HG02943 (cell line): ENCODE results near the gene MRGPRG.
"Not testable (repeated sequence)": the region's sequence is repeated elsewhere in the genome, so short reads cannot be mapped to it uniquely, and the experiment has no call there.

ENCODE experiments used
- ATAC-seq: cut with Tn5 transposase; IDR thresholded peaks from one replicate; pipeline ENCODE4 v1.9.1; 2021; ENCODE audit warnings: mild to moderate bottlenecking, low read depth, moderate library complexity; ENCODE audit not compliant: unreplicated experiment

Gene MRGPRG, protein sequence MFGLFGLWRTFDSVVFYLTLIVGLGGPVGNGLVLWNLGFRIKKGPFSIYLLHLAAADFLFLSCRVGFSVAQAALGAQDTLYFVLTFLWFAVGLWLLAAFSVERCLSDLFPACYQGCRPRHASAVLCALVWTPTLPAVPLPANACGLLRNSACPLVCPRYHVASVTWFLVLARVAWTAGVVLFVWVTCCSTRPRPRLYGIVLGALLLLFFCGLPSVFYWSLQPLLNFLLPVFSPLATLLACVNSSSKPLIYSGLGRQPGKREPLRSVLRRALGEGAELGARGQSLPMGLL

DNA sequence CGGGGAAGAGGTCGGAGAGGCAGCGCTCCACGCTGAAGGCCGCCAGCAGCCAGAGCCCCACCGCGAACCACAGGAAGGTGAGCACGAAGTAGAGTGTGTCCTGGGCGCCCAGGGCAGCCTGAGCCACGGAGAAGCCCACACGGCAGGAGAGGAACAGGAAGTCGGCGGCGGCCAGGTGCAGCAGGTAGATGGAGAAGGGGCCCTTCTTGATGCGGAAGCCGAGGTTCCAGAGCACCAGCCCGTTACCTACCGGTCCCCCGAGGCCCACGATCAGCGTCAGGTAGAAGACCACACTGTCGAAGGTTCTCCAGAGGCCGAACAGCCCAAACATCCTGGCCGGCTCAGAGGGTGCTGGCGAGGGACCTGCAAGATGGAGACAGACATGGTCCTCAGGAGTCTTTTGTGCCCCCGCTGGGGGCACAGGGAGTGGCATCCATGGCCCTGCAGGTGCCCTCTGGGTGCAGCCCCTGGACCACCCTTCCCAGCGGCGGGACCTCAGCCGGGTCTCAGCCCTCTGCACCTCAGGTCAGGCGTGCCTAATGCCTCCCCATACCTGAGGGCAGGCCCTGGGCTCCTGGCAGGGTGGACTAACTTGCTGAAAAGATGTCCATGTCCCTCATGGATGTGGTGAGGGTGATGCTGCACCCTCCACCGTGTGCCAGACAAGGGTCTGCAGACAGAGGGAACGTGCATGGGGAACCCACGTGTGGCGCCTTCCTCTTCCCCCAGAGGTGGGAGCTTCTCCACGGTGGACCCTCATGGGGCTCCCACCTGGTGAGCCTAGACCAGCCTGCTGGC lies at the start of gene MRGPRG:
MRGPRG (minus strand) TSS at position 331 of the 798 bp plus-strand sequence; CDS start at position 331, 0 bp downstream.
- ATAC-seq = no peak

DNA sequence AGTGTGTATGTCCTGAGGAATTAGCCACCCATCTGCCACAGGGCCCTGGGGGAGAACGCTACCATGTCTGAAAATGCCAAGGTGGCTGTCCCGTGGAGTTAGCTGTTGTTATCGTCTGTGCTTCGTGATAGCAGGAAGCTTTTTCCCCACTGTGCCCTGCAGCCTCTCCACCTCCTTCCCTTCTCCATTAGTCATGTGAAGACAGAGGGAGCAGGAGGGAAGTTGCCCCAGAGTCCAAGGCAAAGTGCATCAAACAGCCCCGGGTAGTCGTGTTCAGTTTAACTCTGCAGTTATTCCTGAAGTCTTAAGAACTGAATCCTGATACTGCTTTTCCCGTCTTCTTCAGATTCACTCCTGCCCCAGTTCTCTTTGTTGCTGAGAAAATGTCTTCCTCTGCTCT lies 43.9 kb upstream of the MRGPRG start:
- ATAC-seq = not testable (repeated sequence)

DNA sequence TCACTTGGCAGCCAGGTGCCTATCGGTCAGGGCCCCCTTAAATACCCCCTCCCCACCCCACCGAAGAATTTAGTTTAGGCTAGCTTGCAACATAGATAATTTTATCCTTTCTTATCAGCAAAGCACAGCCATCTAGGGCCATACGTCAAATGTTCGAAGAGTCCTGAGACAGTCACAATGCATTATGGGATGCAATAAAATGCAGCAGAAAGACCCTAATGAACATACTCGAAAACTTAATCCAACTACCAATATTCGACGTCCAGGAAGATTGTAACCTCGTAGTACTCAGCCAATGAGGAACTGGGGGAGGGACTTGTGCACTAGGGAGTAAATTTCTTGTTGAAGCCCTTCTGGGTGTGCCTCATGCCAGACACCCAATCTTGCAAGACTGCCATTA lies 43.2 kb upstream of the MRGPRG start:
- ATAC-seq = not testable (repeated sequence)

DNA sequence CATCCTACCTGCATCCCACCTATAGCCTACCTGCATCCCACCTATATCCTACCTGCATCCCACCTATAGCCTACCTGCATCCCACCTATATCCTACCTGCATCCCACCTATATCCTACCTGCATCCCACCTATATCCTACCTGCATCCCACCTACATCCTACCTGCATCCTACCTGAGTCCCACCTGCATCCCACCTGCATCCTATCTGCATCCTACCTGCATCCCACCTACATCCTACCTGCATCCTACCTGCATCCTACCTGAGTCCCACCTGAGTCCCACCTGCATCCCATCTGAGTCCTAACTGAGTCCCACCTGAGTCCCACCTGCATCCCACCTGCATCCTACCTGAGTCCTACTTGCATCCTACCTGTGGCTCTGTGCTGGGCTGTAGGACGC lies 38.9 kb upstream of the MRGPRG start:
- not testable (repeated sequence) for ATAC-seq

DNA sequence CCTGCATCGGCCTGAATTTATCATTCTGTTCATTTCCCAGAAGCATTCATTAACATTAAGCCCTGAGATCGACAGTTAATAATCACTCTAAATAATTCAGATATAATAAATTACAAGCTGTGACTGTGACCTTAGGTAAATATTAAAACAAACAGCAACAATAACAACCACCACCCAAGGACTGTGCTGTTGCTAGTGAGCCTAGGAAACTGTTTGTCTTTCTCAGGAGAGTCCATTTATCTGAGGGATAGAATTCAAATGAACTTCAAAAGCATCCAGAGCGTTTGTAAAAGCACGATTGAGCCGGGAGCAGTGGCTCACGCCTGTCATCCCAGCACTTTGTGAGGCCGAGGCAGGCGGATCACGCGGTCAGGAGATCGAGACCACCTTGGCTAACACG lies 36.6 kb upstream of the MRGPRG start:
- not testable (repeated sequence) for ATAC-seq

DNA sequence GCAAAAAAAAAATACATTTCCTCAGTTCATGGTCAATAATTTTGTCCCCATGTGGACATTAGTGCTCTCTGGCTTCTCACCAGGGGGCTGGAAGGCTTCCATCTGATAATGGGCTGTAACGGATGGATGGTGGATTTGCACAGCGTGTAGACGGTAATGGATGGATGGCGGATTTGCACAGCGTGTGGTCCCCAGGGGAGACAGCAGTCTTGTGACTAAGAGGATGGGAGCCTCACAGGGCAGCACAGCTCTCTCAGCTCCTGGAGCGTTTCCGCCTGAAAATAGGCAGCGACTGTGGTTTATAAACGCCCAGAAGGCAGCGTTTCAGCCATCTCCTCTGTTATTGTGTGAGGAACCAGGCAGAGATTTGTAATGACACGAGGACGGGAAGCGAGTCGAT lies 36.2 kb upstream of the MRGPRG start:
- ATAC-seq = not testable (repeated sequence)

DNA sequence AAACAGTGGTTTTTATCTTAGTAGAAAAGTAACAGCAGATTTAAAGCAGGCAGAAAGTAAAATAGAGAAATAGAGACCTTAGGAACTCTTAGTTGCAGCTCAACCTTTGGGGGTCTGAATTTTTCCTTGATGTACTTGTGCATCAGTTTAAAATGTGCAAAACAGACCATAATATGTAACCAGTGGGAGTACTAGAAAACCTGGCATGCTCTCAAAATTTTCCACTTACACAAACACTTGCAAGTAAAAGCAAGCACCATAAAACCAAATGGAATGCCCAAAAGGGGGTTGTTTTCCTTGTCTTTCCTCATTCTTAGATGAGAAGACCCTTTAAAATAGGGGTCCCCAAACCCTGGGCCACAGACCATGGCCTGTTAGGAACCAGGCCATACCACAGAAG lies 26.5 kb upstream of the MRGPRG start:
- no peak for ATAC-seq

DNA sequence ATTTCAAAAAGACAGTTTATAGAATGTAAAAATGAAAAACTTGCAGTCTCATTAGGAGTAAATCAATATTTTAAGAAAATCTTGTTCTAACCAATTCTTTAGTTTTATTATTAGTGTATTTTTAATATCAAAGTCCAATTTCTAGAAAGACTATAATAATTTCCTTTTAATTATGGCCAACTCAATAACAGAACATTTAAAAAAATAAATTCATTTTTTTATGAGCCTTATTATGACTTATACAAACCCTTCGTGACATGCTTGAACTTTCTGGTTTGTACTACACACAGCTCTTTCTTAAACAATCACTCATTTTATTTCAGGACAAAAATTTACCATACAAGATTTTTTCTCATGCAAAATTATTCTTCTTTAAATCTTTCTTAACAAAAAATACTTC lies 25.3 kb upstream of the MRGPRG start:
- ATAC-seq = no peak

DNA sequence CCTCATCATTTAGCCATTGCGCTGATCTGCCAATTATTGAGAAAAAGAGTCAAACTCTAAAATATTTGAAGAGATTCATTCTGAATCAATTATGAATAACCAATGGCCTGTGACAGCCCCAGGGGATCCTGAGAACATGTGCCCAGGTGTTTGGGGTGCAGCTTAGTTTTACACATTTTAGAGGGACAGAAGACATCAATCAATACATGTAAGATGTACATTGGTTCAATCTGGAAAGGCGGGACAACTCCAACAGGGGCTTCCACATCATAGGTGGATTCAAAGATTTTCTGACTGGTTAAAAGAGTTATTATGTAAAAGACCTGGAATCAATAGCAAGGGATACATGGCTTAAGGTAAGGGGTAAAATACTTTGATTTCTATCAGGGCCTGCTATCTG lies 18.5 kb upstream of the MRGPRG start:
- no peak for ATAC-seq

DNA sequence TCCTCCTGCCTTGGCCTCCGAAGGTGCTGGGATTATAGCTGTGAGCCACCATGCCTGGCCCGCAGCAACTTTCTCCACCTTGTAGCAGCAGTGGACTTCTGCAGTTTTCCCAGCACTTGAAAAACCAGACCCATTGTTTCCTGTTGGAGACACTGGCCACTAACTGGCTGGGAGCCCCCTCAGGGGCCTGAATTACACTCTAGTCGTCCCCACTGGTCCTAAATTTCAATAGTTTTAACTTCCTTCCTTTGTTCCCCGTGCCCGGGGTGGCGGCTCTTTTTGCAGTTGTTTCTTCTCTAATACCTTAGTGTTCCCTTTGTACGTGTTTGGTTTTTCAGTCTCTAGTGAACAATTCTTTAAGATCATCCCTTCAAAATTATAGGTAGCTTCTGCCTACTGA lies 16.2 kb upstream of the MRGPRG start:
- no peak for ATAC-seq

DNA sequence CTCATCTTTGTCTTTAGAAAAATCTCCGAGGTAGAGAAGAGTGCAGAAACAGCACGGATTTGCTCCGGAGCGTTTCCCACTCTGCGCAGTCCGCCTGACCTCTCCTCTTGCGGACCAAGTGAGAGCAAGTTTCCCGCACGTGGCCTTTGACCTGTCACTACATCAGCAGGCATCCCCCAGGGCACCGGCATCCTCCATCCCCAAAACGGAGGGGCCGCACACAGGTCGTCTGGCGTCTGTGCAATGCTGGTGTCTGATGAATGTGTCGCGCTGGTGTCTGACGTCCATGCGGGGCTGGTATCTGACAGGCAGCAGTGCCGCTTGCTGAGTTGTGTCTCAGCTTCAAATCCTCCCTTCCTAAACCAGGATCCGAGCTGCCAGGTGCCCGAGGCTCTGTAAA lies 14.3 kb upstream of the MRGPRG start:
- no peak for ATAC-seq

DNA sequence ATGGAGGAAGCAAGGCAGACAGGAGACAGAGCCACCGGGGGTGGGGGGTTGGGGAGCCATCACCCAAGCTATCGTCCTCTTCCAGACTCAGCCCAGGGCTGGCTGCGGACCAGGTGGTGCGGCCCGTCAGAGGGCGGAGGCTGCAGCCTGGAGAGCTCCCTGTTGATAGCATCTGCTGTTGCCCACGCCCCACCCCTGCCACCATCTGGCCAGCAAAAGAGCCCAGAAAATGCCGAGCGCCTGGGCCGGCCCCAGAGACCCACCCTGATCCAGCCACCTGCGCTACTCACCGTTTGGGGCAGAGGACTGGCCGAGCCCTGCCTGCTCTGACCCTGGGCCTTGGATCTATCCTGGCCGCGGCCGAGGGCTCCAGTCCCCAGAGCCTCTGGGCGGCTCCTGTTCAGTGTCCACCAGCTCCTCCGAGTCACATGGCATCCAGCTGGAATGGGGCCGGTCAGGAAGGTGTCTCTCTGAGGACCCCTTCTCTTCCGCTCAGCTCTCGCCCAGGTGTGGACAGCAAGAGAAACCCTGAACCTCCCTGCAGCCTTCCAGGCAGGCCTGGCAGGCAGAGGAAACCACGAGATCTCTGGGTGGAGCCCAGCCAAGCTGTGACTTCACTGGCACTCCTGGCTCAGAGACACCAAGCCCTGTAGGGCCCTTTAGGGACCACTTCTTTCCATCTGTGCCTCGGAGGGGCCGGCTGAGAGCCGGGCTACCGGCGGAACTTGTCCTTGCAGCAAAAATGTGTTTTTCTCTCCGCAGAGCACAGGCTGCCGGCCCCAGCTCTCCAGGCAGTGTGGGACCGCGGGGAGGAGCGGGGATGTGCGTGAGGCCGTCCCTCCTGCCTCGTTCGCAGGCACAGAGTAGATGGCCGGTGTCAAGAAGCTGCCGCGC lies 13.5 kb upstream of the MRGPRG start, which contains the start of gene MRGPRE:
MRGPRE (minus strand) TSS at position 567 of the 894 bp plus-strand sequence. CDS start 3,618 bp downstream, outside the sequence.
- no peak for ATAC-seq

DNA sequence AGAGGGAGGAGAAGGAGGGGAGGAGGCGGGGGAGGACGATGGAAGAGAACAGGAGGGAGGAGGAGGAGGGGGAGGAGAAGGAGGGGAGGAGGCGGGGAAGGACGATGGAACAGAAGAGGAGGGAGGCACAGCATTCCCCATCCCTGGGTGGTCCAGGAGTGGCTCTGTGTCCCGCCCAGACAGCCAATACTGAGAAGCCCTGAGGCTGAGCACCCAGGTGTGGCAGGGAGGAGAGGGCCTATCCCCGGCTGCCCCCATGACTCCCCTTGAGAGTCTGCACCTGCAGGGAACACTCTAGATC lies 12.9 kb upstream of the MRGPRG start:
- no peak for ATAC-seq

DNA sequence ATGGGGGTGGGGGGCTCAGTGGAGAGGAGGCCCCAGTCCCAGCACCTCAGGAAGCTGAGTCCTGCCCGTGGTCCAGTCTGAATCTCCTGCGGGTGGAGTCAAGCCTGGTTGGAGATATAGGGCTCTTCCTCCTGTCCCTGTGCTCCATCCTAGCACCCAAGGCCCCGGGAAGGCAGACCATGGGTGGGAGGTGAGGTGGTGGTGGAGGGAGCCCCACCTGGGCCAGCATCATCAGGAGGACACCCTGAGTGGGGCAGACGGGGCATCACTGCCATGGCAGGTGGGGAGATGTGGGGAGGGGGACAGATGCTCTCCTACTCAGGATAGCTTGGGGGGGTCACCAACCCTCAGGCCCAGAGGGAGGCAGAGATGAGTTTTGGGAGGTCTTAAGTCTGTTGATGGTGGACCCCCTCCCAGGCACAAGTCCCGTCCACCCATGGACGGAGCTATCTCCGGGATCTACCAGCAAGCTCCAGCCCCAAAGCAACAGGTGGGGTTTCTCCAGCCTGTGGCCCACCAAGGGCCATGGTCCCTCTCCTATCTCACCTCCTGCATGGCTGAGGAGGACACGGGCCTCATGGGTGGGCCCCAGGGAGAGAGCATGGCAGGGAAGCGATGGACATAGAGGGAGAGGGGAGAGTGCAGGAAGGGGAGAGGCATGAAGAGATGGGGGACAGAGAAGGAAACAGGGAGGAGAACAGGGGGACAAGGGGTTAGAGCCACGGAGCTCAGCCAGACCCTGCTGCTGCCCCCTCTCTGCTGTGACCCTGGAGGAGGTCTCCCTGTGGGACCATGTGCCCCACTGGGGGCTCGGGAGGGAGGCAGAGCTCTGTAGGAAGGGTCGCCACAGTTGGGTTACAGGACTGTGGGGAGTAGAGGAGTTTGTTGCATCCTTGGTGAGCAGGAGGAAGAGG lies 12.3 kb upstream of the MRGPRG start:
- ATAC-seq = no peak

DNA sequence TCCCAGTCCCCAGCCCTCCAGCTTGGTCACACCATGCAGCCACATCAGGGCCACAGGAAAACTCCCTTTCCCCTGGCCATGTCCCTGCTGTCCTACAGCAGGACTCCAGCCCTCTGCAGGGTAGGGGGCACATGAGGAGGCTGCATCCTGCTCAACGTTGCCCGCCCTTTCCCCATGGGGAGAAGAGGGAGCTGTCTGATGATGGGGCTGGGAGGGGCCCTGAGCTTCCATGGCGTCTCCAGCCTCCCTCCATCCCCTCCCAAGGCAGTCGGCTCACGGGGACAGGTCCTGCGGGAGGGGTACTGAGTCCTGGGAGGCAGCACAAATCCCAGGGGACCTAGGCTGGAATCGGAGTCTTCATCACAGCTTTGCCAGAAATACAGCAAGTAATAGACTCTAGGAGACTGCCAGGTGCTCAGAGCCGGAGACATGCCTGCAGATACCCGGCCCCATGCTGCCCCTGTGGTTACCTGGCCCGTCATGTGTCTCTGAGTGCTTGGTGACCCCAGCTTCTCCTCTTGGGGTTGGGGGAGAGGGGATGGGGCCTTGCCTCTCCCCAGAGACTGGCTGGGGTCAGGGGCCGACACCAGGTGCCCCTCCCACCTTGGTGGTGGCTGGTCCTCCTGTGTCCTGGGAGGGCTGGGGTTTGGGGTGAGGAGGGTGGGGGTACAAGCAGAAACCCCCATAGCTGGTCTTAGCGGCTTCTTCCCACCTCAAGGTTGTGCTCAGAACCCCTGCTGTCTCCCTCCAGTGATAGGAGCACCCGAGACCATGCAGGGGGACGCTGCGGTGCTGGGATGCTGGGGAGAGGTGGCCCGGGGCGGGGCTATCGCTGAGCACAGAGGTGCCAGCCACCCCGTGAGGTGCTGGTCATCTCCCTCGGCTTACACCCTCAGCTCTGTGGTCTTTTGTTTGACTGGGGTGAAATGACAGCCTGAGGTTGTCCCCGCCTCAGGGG lies 11.3 kb upstream of the MRGPRG start:
- ATAC-seq = no peak

DNA sequence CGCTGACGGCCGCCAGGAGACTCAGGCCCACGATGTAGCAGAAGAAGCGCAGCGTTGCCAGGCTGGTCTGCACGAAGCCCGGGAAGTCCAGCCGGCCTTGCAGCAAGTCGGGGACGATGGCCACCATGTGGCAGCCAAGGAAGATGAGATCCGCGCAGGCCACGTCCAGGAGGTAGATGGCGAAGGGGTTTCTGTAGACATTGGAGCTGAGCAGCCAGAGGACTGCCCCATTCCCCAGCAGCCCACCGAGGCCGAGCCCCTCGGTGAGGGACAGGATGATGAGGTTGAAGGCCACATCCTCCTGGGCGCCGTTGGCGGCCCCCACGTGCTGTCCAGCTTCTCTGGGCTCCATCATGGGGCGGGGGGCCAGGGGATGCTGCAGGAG lies 9.8 kb upstream of the MRGPRG start:
- no peak for ATAC-seq

DNA sequence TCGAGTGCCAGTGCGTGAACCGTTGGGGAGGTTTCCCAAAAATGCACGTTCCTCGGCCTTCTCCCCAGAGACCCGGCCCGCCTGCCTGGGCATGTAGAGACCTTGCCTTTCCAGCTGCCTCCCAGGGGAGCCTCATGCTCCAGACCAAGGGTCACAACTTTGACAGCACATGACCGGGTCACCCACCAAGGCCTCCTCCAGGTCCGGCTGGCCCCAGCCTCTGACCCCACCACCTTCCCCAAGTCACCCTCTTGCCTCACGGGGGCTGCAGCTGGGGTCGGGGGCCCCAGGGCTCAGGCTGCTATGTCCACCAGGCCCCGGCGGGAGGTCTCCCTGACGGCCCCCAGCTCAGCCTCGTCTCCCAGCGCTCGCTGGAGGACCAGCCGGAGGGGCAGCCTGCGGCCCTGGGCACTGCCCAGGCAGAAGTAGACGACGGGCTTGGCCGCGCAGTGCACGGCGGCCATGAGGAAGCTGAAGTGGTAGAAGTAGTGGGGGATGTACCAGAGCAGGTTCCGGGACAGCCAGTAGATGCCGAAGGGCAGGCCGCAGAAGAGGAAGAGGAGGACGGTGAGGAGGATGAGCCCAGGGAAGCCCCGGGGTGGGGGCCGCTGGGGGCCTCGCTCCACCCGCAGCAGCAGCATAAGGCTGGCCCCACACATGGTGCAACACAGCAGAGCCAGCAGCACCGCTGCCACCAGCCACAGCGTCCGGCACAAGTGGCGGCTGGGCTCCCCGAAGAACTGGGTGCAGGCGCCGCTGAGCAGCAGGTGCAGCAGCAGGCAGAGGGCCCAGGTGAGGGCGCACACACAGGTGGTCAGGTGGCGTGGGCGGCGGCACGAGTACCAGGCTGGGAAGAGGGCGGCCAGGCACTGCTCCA lies 9.2 kb upstream of the MRGPRG start:
- no peak for ATAC-seq
